ENCODE measurements around the gene CLEC4G. TPM values are rescaled to one million over a fixed set of nuclear protein-coding genes. Genes with fewer than 3 reads are reported as not detected.

The CLEC4G gene
- total and polyA plus RNA-seq, 7 donors, result 0.08 to 0.69 (median 0.38) TPM; not detected in 2

DNA sequence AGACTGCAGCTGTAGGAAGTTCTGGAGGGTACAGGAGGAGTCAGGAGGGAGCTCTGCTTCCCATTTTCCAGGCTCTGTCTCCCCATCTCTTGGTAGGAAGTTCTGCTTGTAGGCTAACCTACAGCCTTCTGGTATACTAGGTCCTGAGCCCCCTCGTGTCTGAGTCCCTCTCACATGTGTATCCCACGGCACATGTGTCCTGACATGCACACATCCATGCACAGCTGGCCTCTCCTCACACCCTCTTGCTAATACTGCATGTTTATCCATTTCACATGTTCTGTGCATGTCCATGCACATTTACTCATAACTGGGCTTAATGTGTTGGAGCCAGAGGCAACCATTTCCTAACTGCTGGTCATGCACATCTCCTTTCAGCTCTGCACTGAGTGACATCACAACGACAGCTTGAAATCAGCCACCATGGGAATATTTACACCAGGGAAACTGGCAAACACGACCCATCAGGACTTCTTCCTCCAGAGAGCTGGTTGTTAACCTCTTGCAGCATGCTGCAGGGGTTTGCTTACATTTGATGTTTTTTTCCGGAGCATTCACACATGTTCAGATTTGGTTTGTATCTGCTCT, 12.4 kb upstream of the CLEC4G start:
- Histone ChIP-seq H3K4me3 (no peak overlapping the region), H3K27ac (no peak overlapping the region), H3K4me1 (no peaks in the 10 kb centered on the region), H3K27me3 (ENCODE audit: insufficient read depth in 3 of 3, low read length in 2 of 3) (no peaks in the 10 kb centered on the region), H3K36me3 (ENCODE audit: insufficient read depth in 1 of 2, low read depth in 1 of 2) (no peaks in the 10 kb centered on the region), H3K9me3 (no peaks in the 10 kb centered on the region)
- ATAC-seq (no peak), DNase-seq (no peak)
- TF ChIP-seq, protein P1, sequence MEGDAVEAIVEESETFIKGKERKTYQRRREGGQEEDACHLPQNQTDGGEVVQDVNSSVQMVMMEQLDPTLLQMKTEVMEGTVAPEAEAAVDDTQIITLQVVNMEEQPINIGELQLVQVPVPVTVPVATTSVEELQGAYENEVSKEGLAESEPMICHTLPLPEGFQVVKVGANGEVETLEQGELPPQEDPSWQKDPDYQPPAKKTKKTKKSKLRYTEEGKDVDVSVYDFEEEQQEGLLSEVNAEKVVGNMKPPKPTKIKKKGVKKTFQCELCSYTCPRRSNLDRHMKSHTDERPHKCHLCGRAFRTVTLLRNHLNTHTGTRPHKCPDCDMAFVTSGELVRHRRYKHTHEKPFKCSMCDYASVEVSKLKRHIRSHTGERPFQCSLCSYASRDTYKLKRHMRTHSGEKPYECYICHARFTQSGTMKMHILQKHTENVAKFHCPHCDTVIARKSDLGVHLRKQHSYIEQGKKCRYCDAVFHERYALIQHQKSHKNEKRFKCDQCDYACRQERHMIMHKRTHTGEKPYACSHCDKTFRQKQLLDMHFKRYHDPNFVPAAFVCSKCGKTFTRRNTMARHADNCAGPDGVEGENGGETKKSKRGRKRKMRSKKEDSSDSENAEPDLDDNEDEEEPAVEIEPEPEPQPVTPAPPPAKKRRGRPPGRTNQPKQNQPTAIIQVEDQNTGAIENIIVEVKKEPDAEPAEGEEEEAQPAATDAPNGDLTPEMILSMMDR (IDR thresholded peaks at IDR 0.05), result no peak
- WGBS, 3 donors, result 57 to 61% (median 59%) methylated on average over 5 of the region's 5 CpGs
- intact Hi-C loops (cut with DNase I), result no loop called here

DNA sequence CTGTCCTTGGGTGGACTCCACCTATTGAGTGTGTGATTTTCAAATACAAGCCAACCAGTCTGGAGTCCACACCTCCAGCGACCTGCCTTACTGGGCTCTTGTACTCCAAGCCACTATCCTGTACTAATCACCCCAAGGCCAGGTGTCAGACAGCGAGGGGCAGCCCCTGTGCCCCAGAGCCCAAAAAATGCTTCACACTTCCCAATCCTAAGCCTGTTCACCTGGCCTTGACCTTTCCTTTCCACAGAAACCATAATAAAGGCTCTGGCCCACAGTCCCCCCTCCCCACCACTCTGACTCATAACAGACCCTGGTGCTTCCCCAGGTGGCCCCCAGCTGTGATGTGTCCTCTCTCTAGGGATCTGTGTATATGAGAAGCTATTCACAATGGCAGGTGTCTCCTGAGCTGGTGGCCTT, 11.5 kb upstream of the CLEC4G start:
- TF ChIP-seq, protein P1 (IDR thresholded peaks at IDR 0.05), result no peak
- intact Hi-C loops (cut with DNase I), result no loop called here

DNA sequence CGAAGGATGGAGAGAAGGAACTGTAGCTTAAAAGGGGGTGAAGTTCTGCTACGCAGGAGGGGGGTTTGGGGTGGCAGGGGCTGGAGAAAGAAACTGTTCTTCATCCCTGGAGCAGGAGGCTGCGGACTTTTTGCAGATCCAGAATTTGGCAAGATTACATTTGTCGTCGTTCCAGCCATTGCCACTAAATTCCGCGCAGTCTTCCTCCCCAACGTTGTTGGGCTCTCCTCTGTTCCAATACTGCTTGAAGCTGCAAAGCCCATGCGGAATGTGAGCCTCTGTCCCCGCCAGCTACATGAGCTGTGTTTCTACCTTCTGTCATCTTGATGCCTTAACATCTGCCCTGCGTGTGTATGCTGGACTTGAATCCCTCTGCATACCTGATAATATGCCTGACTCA, 11.1 kb upstream of the CLEC4G start:
- Histone ChIP-seq H3K27me3 (ENCODE audit: insufficient read depth in 3 of 3, low read length in 2 of 3) (no peaks in the 10 kb centered on the region), H3K27ac (no peak overlapping the region), H3K36me3 (ENCODE audit: insufficient read depth in 1 of 2, low read depth in 1 of 2) (no peaks in the 10 kb centered on the region), H3K4me1 (no peaks in the 10 kb centered on the region), H3K4me3 (no peak overlapping the region), H3K9me3 (no peaks in the 10 kb centered on the region)
- ATAC-seq (no peak), DNase-seq (no peak)
- intact Hi-C loops (cut with DNase I), result no loop called here
- TF ChIP-seq, protein P1 (IDR thresholded peaks at IDR 0.05), result no peak
- 61 to 70% (median 62%) methylated on average over 11 of the region's 11 CpGs for WGBS, 3 donors

More for the DNA sequence above, 11.5 kb upstream of the CLEC4G start:
- no peak for DNase-seq
- Histone ChIP-seq H3K4me1 (no peaks in the 10 kb centered on the region), H3K27ac (no peak overlapping the region), H3K9me3 (no peaks in the 10 kb centered on the region), H3K27me3 (ENCODE audit: insufficient read depth in 3 of 3, low read length in 2 of 3) (no peaks in the 10 kb centered on the region), H3K4me3 (no peak overlapping the region), H3K36me3 (ENCODE audit: insufficient read depth in 1 of 2, low read depth in 1 of 2) (no peaks in the 10 kb centered on the region)
- WGBS, 3 donors, result 57 to 60% (median 58%) methylated on average over 2 of the region's 2 CpGs
- ATAC-seq, result no peak

DNA sequence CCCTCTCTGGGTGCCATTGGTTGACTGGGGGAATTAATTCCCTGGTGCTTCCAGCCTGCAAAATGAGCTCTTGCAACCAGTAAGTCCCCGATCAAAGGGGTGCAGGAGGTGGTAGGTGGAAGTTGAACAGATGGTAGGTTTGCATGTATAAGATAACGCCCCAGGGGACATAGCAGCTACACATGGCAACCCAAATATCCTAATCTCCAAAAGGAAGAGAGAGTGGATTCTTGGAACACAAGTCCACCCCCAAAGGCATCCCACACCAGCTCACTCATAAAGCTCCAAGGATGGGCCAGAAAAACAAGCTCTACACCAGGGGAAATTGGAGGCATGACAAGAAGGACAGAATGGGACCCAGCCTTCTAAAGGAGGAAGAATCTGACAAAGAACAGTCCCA, 10.7 kb upstream of the CLEC4G start:
- no peak overlapping the region for H3K4me3 ChIP-seq

More for the DNA sequence above, 10.7 kb upstream of the CLEC4G start:
- Histone ChIP-seq H3K9me3 (no peaks in the 10 kb centered on the region), H3K27me3 (ENCODE audit: insufficient read depth in 3 of 3, low read length in 2 of 3) (no peaks in the 10 kb centered on the region), H3K4me1 (no peaks in the 10 kb centered on the region), H3K27ac (no peak overlapping the region), H3K36me3 (ENCODE audit: insufficient read depth in 1 of 2, low read depth in 1 of 2) (no peaks in the 10 kb centered on the region)
- intact Hi-C loops (cut with DNase I), result no loop called here
- 55 to 66% (median 63%) methylated on average over 2 of the region's 2 CpGs for WGBS, 3 donors
- ATAC-seq (no peak), DNase-seq (no peak)
- TF ChIP-seq, protein P1 (IDR thresholded peaks at IDR 0.05), result no peak
